Transverse colon (tissue), 3 donors: ENCODE measurements around the gene GDF2.

Experiments
- POLR2A ChIP-seq: fragments of 450-650 bp; IDR thresholded peaks from one replicate; pipeline ENCODE4 v1.6.1; 2016; ENCODE audit warnings: antibody characterized with exemption, mild to moderate bottlenecking, moderate library complexity
- TF ChIP-seq, protein P1 (sequence below), 5 experiments: fragments of 200-600 bp in 3 of 5; fragments of 450-650 bp in 2 of 5; sonication (generic) in 3 of 5; IDR thresholded peaks; 1 replicate in 2 of 5; 2 replicates in 3 of 5; pipeline ENCODE4 v1.5.1; 2016 to 2017; ENCODE audit warnings: antibody characterized with exemption in 5 of 5, inconsistent platforms in 3 of 5, mild to moderate bottlenecking in 2 of 5, moderate library complexity in 1 of 5

DNA sequence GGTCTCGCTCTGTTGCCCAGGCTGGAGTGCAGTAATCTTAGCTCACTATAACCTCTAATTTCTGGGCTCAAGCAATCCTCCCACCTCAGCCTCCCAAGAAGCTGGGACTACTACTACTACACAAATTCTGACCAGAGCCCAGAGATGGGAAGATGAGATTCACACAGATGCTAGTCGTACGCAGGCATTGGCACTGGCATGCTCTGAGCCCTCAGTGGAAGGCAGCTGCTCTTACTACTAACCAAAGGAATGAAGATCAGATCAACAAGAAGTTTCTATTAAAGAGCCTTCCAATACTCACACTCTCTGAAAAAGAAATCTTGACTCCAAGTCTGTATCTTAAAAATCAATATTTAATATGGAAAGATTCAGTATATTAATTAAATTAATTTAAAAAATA is 10.7 kb downstream of the GDF2 start:
- no peak for TF ChIP-seq POLR2A
- TF ChIP-seq, protein P1, sequence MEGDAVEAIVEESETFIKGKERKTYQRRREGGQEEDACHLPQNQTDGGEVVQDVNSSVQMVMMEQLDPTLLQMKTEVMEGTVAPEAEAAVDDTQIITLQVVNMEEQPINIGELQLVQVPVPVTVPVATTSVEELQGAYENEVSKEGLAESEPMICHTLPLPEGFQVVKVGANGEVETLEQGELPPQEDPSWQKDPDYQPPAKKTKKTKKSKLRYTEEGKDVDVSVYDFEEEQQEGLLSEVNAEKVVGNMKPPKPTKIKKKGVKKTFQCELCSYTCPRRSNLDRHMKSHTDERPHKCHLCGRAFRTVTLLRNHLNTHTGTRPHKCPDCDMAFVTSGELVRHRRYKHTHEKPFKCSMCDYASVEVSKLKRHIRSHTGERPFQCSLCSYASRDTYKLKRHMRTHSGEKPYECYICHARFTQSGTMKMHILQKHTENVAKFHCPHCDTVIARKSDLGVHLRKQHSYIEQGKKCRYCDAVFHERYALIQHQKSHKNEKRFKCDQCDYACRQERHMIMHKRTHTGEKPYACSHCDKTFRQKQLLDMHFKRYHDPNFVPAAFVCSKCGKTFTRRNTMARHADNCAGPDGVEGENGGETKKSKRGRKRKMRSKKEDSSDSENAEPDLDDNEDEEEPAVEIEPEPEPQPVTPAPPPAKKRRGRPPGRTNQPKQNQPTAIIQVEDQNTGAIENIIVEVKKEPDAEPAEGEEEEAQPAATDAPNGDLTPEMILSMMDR (IDR thresholded peaks at IDR 0.05) = no peak
